DMS79 (cell line): ENCODE data around the gene AUTS2.
"Not testable (repeated sequence)": the region's sequence is repeated elsewhere in the genome, so short reads cannot be mapped to it uniquely, and the experiment has no call there.

Source experiments
- DNase-seq: peaks from one replicate; lab custom pipeline; 2025; lab: John Stamatoyannopoulos, UW

Gene AUTS2

DNA sequence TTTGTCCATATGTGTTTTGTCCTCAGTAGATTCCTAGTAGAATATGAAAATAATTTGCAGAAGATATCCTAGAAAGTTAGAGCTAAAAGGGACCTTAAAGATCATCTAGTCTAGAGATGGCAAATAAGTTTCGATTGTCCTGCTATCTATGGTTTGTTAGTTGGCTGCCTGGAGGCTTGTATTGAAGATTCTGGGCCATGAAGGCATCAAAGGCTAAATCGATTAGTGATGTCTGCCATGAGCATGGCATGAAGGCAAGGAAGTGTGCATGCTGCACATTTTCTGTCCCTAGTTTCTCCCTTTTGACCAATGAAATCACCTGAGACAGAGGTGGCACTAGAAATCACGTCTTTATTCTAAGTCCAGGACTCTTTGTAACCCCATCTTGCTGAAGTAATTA, 979.9 kb downstream of the AUTS2 start:
- DNase-seq: no peak

DNA sequence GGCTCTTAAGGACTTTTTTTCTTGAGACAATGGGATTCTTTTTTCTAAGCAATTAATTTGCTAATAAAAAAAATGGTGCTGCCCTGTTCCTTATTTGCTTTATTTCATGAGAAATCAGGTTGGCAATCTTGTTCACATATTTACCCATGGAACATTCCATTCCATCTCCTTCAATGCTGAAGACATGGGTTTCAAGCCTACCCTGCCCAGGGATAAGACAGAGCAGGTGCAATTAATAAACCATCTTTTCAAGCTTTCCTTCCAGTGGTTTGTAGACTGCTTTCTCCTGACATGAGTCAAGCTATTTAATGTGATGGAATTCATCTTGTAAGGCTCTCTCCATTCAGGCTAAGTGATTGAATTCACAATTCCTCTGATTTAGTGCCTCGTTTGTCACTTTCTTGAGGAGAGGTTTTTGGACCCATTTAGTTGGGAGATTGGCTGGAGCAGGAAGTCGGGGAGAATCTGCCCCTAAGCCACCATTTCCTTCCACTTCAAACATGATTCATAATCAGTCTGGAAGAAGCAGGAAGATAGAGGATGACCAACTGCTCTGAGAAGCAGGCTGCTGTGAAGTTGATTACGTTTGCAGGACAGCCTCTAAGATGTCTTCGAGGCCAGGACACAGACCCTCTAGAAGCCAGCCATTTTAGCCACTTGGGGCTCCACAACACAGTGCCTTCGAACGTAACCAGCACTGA, 981.3 kb downstream of the AUTS2 start:
- DNase-seq: no peak

DNA sequence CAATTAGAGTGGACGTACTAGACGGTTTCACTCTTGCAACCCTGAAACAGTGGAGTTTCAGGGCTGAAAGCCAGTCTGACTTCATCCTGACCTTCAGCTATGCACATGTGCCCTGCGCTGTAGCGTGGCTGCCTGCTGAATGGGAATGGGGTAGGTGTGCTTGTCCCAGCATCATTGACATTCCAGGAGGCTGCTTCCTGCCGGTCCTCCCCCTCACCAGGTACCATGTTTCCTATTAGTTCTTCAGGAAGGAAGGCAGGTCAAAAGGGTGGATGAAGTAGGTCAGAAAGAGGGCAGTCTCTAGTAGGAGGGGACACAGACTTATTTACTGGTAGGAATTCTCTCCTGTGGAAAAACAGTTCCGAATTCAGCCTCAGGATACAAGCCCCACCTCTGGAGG, 981.9 kb downstream of the AUTS2 start:
- no peak for DNase-seq

DNA sequence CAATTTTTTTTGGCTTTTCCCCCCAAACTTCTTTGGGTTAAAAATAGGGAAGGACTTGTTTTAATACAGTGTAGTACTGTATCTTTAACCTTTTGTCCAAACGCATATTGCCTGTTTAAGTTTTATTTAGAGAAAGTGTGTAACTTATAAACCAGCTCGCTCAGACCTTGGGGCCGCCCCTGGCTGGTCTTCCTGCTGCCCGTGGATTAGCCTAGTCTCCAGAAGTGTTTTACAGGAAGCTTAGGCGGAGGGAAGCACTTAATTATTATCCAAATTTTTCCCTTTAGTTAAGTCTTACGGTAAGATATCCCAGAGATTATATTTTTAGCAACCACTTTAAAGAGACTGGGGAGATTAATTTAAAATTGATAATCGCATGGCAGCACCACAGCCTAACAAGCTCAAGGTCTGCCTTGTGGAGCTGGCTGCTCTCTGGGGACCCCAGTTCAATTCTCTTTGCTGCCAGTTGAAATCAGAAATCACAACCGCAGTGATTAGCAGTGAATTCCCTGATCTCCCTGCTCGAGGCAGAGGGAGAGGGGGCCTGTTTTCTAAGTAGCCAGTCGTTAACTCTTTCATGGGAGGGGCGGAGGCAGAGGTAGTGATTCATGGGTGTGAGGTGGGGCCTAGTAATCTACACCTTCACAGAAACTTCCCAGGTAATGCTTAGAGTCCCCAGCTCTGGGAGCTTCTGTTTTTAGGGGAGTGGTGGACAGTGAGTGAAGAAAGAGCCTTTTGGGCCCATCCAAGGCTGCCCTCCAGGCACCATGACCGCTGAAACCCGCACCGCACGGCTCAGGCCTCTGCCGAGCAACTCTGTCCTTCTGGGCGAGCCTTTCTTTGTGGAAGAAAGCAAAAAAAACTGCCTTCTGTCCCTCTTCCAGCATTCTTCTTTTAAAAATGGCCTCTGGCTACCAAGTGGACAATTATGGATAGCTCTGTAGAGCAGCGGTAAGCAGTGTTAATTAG, 984.9 kb downstream of the AUTS2 start:
- DNase-seq: no peak

DNA sequence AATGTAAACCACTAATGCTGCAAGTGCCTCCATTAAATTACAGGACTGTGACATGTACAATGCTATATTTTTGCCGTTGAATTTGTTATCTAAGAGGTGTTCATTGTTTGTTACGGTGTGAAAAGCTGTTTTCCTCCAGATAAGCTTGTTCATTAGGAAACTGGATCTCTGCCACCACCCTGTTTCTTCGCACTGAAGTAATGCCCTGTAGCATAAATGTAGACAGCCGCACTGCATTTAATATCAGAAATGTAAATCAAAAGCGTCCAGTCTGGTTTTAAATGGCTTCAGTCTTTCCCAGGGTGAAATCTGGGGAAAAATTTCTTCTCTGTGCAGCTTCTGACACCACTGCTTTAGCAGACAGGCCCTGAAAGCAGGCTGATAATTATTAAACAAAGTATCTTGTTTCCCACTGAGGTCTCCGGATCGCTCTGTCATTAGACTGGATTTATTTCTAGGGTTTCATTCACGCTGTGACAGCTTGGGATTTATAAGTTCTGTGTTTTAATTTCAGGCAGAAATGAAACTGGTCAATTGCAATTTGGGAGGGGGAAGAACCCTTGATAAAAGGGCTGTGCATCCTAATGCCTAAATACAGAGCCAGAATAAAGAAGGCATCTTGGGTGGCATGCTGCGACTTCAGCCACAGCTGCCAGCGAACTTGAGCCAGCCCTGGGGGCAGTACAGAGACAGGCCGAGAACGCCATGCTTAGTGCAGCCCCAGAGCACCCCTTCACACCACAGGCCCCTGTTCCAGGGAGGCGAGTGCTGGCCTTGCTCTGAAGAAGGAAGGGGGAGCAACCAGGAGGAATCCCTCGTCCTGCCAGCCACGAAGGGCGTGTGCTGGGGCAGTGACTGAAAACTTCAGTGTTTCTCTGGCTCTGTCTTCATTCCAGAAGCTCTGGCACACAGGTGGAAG, 985.9 kb downstream of the AUTS2 start:
- DNase-seq: no peak

DNA sequence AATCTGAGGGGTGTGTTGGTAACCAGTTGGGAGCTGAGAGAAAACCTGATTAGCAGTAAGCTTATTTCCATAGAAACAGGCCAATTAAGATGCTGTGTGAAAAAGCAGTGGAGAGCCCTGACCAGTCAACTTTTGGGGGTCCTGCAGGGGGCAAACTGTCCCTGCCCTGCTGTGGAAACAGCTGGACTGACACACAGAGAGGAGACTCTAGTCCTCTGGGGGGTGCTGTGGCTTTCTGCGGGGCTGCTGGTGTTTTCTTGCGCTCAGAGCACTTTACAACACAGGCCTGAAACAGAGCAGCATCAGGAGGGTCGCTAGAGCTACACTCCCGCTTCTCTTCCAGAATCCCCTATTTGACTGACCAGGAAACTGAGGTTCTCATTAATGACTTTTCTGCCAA, 986.8 kb downstream of the AUTS2 start:
- DNase-seq: no peak

DNA sequence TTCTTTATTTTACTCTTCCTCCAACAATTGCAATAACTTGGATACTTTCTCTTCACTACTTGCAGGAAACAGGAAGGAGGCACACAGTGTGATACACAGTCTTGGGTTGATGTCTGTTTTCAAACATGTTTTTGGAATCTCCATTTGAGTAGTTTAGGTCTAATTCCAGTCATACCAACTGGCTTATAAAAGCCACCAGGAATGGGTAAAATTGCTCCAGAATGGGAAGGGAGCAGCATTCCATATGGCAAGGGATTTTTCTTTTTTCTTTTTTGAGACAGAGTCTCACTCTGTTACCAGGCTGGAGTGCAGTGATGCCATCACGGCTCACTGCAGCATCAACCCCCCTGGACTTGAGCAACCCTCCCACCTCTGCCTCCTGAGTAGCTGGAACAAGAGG, 988.5 kb downstream of the AUTS2 start:
- DNase-seq: no peak

DNA sequence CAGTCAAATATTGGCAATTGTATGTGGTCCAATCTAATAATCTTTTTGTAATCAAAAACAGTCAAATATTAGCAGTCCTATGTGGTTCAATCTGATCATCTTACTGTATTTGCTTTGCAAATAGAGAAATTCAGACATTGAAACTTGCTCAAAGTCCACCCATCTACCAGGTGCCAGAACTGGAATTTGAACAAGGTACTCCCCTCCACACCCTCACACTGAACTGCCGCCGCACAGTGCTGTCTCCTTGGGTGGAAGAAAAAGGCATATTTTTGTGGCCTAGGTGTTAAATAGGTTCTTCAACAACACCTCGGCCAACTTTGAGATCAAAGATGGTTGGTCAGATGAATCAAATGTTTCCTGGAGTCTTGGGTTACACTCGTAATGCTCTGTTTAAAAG, 989.5 kb downstream of the AUTS2 start:
- DNase-seq: no peak

DNA sequence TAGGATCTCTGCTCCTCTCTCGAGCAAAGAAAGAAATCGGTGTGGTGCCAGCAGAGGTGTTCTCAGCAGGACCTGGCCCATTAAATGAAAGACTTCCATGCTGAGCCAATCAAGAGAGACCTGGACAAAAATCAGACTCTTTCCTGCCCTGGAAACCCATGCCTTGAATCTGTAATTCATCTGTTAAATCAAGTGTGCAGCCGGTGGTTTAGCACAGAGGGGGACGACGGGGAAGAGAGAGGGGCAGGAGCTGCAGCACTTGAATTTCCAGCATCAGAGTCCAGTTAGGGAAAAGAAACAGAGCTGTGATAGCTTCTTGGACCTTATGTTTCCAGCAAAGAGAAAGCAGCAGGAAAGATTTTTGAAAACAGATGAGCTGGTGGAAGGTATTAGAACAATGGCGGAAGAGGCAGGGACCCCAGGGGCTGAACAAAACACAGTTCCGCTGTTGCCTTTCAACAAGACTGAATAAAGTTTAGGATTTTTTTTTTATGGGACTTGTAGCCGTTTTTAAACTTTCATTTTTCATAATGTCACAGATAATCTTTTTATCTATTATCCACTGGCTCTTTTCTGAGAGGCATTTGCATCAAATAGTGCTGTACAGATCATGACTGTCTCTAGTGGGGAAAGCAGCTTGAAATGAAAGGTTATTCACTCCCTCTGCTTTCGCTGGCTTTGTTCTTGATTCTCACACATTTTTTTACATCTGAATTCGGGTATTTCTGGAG, 990.1 kb downstream of the AUTS2 start:
- DNase-seq: no peak

DNA sequence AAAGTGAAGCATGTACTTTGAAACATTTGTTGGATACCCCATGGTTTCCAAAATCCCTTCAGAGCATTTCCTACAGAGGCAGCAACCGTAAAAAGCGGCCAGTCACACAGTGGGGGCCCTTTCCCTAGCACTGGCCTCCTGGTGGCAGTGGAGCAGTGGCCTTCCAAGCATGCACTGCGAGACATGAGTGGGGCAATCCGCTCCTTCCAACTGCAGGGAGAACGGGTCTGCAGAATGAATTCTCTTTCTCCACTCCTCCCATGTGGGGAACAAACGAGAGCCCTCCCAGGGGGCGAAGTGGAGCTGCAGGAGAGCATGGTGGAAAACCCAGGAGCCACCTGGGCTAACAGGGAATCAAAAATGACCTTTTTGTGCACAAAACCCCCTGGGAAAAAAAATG, 990.7 kb downstream of the AUTS2 start:
- no peak for DNase-seq

DNA sequence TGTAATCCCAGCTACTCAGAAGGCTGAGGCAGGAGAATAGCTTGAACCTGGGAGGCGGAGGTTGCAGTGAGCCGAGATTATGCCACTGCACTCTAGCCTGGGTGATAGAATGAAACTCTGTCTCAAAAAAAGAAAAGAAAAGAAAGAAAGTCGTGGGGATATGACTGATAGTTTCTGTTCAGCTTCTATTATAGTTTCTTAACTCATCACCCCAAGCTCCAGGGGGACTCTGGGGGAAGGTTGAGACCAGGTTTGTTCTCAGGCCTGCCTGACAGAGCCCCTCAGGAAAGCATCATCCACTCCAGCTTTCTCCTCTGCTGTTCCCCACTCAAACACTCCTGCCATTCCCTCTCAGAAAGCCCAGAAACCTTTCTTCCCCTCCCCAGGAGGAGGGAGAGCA, 991.3 kb downstream of the AUTS2 start:
- no peak for DNase-seq

DNA sequence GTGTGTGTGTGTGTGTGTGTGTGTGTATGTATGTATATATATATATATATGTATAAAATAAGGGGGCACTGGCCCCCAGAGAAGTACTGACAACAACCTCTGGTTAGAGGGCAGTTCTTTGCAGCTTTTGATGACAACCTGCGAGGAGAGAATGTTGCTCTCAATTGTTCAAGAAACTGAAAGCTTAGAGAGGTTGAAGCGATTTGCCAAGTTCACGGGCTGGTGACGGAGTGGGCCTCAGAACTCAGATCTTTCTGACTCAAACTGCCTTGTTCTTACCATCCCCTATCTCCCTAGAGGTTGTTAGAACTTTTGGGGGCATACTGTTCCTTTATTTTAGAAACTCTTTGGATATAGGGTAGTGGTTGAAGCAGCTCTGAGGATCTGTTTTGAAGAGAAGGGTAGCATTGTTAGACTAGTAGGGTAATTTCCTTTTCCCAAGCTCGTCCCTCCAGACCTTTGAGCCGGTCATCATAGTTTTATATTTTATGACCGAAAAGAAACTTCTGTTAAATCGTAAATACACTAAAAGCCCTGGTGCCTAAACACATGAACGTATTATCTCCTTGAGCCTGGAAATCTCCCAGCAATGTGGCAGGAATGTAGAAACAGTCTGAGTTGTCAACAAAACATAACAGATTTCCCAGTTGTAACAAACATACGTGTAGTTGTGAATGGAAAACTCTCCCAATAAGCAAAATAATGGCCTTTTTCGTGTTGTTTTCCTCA, 992.0 kb downstream of the AUTS2 start:
- DNase-seq: no peak

DNA sequence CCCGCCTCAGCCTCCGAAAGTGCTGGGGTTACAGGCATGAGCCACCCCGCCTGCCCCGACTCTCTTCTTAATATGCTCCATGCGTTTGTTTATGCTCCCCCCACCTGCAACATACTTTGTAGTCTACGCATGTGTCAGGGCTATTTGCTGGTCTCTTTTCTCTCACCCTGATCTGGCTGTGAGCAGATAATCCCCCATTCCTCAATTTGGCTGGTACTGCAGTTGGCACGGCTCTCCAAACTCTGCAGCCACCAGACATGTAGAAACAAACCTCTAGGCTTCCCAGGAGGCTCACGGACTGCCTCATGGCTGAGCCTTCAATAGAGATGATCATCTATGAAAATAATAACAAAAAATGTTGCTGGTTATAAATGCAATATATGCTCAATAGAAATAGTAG, 993.4 kb downstream of the AUTS2 start:
- no peak for DNase-seq

DNA sequence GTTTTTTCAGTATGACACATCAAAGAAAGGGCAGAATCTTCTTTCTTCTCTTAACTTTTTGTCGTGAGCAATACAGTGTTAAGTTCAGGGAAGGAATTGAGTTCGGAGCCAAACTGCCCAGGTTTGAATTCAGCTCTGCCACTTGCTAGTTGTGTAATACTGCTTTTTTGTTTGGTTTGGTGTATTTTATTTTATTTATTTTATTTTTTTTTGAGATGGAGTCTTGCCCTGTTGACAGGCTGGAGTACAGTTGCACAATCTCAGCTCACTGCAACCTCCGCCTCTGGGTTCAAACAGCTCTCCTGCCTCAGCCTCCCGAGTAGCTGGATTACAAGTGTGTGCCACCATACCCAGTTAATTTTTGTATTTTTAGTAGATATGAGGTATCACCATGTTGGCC, 993.9 kb downstream of the AUTS2 start:
- DNase-seq: no peak

DNA sequence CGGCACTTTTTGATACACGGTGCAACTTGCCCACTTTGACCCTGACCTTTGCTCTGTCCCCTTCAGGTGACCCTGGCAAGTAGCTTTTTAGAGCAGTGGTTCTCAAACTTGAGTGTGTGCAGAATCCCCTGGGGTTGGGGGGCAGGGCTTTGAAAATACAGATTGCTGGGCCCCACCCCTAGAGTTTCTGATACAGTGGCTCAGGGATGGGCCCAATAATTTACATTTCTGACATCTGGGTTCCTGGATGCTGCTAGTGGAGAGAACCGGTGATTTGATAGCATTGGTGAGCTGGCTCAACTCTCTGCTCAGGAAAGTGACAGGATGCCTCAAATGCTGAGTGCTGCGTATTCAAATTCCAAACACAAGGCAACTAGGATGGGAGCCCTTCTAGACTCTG, 995.9 kb downstream of the AUTS2 start:
- no peak for DNase-seq

DNA sequence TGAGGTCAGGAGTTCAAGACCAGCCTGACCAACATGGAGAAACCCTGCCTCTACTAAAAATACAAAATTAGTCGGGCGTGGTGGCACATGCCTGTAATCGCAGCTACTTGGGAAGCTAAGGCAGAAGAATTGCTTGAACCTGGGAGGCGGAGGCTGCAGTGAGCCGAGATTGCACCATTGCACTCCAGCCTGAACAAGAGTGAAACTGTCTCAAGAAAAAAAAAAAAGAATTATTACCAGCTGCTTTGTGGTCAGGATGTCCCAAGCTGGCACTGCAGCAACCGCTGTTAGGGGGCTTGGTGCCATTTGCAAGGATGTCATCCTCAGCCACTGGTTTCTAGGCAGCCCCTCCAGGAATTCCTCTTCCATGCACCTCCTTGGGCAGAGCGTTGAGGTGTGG, 996.6 kb downstream of the AUTS2 start:
- DNase-seq: not testable (repeated sequence)

DNA sequence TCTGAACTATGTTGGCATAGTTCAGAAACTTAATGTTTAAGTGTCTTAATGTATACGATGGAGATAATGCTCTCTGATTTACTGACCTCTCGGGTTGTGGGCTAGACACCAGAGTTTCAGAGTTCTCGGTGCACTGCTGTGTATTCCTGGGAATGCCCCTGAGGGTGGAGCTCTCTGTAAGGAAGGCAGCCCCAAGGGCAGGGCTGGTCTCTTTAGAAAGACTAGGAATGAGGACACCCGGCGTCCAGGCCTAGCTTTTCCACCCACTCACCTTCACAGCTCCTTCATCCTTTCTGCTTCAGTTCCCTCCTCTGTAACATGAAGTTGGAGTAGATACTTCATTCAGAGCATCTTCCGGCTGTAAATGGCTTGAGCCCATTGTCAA, 997.1 kb downstream of the AUTS2 start:
- no peak for DNase-seq

DNA sequence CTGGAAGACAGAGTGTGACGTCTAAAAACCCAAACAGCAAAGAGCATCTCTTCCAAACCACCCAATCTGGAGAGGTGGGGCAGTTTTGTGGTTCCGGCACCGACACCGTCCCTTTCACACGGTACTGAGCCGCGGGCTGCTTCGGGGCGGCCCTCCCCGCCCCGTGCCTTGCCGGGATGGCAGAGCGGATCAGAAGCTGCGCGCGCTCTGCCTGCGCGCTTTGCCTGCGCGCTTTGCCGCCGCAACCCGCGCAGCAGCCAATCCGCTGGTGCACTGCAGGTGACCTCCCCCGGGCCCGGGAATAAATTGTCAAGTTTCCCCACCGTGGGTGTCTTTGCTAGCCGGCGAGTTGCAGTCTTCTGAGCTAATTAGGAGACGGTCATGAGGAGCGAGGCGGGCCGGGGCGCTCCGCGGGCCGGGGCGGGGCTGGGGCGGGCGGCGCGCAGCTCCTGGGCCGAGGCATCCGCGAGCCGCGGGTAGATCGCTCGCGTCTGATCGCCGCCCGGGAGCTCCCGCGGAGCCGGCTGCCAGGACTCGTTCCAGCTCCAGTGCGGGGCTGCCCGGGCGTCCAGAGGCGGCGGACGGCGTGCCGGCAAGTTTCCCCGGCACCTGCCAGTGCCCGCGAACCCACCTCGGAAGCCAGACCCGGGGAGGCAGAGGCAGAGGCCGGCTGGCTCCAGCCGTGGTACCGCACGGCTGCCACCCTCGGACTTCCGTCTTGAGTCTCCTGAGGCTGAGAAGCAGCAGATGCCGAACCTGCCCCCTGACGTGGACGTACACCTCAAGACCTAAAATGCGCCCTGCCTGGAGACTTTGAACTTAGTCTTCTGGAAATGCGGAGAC, 997.7 kb downstream of the AUTS2 start:
- DNase-seq: no peak

DNA sequence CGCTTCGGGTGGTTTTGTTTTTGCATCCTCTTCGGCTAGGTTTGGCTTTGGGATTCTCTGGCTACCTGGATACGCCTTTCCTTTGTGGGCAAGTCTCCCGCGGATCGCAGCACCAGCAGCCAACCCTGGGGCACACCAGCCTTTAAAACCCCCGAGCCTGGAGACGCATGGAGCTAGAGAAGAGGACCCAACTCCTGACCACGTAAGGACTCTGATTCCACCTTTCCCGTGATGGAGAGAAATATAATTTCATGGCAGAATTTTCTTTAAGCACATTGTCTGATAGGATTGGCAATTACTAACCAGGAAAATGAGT, 998.3 kb downstream of the AUTS2 start:
- DNase-seq: no peak

DNA sequence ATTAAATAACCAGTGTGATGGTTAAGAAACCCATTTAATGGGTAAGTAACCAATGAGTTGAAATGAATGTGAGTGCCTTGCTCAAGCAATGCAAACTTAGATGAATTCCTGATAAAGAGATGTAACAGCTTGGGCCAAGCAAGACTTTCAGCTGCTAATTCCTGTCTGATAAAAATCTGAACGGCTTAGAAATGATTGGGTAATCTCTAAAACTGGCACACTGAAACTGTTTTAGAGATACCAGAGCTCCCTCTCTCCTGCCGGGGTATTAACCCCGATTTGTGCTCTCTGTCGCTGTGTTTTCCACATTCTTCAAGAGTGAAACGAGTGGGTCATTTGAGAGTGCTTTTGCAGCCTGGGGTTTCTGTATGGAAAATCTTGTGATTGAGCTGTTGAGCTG, 998.8 kb downstream of the AUTS2 start:
- no peak for DNase-seq
